Left lung (tissue), 10 donors: ENCODE results near the gene TTC33. TPM values are rescaled to one million over a fixed set of nuclear protein-coding genes. Genes with fewer than 3 reads are reported as not detected.

Experiments used
- ATAC-seq: fragments of 200-7000 bp; cut with Tn5 transposase; one replicate; pipeline ENCODE4 v1.9.1; 2020; ENCODE audit warnings: moderate library complexity
- DNase-seq, 4 donors: peaks; one replicate each; pipeline ENCODE4 v3.0.0-alpha.2; 2013 to 2020
- H3K27ac ChIP-seq, 2 donors: fragments of 200-600 bp; sonication (generic) in 1 of 2; one replicate each; pipeline versions ENCODE4 v1.5.0 to v1.8.0; 2020 to 2021
- H3K27me3 ChIP-seq, 2 donors: fragments of 200-600 bp; sonication (generic) in 1 of 2; one replicate each; pipeline versions ENCODE4 v1.5.0 to v1.8.0; 2020 to 2021
- H3K36me3 ChIP-seq, 2 donors: fragments of 200-600 bp; sonication (generic) in 1 of 2; one replicate each; pipeline versions ENCODE4 v1.5.0 to v1.8.0; 2020 to 2021
- H3K4me1 ChIP-seq, 2 donors: fragments of 200-600 bp; one replicate each; pipeline ENCODE4 v1.8.0; 2021
- H3K4me3 ChIP-seq, 2 donors: fragments of 200-600 bp; sonication (generic) in 1 of 2; one replicate each; pipeline versions ENCODE4 v1.5.0 to v1.8.0; 2020 to 2021; ENCODE audit warnings: mild to moderate bottlenecking in 1 of 2
- H3K9me3 ChIP-seq, 2 donors: fragments of 200-600 bp; sonication (generic) in 1 of 2; one replicate each; pipeline versions ENCODE4 v1.5.0 to v1.8.0; 2020 to 2021
- intact Hi-C, 2 donors: fragments of 100-400 bp; cut with DNase I; formaldehyde crosslinking; loops; one replicate each; pipeline versions ENCODE4 v1.11.2 to v1.14.2; 2022
- polyA plus RNA-seq, 6 donors: library from polyadenylated mRNA; unstranded; fragments of 120-200 nt; gene quantifications; one replicate each; pipeline ENCODE4 v1.2.1, GENCODE V29; 2013; ENCODE audit not compliant: insufficient read length in 6 of 6
- total RNA-seq, 2 donors: library from RNA; stranded (reverse); fragmentation: NEBNext Ultra II Directional; extraction: Animal tissue kit (Norgen Biotek cat#: 25700); gene quantifications; one replicate each; pipeline ENCODE4 v1.2.1, GENCODE V29; 2021
- TF ChIP-seq, protein P1 (sequence below), 2 donors: fragments of 200-600 bp; sonication (generic) in 1 of 2; IDR thresholded peaks; one replicate each; pipeline versions ENCODE4 v1.5.0 to v1.8.0; 2021; ENCODE audit warnings: antibody characterized with exemption in 2 of 2
- donor health status: DM: no; HTN: yes; CAD: no.
- donor health status: DM: no; HTN: no; CAD: no.

Gene TTC33
- total and polyA plus RNA-seq, 8 donors = 11.1 to 41.0 (median 33.0) TPM

DNA sequence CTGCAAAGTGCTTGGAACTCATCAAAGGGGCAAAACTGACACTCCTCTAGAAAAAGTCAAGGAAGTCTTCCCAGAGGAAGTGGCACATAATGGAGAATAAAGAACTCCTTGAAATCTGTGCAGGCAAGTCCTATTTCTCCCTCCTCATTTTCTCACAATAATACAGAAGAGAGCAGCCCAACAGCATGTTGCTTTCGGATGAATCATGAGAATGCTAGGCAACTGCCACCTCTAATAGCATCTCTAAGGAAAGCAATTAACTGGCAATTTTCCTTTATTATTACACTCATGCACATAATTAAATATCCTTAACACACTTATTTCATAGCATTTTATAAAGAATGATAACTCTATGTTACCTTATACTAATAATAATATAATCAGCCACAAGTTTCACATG lies 198.3 kb downstream of the TTC33 start:
- Histone ChIP-seq H3K4me1 (no peaks in the 10 kb centered on the region), H3K27ac (no peak overlapping the region), H3K27me3 (no peaks in the 10 kb centered on the region), H3K36me3 (no peaks in the 10 kb centered on the region), H3K4me3 (no peak overlapping the region), H3K9me3 (peaks cover 0 to 3% of the 10 kb centered on the region in 2 donors)
- no peak for ATAC-seq
- TF ChIP-seq, protein P1, sequence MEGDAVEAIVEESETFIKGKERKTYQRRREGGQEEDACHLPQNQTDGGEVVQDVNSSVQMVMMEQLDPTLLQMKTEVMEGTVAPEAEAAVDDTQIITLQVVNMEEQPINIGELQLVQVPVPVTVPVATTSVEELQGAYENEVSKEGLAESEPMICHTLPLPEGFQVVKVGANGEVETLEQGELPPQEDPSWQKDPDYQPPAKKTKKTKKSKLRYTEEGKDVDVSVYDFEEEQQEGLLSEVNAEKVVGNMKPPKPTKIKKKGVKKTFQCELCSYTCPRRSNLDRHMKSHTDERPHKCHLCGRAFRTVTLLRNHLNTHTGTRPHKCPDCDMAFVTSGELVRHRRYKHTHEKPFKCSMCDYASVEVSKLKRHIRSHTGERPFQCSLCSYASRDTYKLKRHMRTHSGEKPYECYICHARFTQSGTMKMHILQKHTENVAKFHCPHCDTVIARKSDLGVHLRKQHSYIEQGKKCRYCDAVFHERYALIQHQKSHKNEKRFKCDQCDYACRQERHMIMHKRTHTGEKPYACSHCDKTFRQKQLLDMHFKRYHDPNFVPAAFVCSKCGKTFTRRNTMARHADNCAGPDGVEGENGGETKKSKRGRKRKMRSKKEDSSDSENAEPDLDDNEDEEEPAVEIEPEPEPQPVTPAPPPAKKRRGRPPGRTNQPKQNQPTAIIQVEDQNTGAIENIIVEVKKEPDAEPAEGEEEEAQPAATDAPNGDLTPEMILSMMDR (IDR thresholded peaks at IDR 0.05) = no peak
- DNase-seq = no peak
- intact Hi-C loops = no loop called here

DNA sequence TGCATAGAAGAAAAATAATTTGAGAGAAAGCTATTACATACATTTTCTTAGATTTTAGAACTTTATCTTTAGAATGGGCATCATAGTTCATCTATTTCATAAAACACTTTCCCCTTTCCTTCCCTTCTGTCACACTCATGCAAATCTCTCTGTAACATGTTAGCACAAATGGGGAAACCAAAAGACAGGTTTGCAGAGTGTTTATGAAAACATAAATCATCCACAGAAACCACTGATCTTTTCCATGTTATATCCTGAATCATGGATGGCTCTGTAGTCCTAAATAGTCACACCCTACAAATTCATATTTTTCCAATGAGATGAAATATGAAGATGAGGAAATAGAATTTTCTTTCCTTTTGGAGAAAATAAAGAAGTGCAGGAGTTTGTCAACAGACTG lies 198.9 kb downstream of the TTC33 start:
- no peaks in the 10 kb centered on the region for H3K27me3 ChIP-seq
- TF ChIP-seq, protein P1 (IDR thresholded peaks at IDR 0.05) = no peak
- intact Hi-C loops = no loop called here
- no peak for ATAC-seq
- H3K36me3 ChIP-seq = no peaks in the 10 kb centered on the region
- peaks cover 0 to 3% of the 10 kb centered on the region in 2 donors for H3K9me3 ChIP-seq
- H3K27ac ChIP-seq = no peak overlapping the region
- no peak overlapping the region for H3K4me3 ChIP-seq
- peaks cover 3 to 4% of the 10 kb centered on the region in 2 donors for H3K4me1 ChIP-seq
- DNase-seq = no peak

DNA sequence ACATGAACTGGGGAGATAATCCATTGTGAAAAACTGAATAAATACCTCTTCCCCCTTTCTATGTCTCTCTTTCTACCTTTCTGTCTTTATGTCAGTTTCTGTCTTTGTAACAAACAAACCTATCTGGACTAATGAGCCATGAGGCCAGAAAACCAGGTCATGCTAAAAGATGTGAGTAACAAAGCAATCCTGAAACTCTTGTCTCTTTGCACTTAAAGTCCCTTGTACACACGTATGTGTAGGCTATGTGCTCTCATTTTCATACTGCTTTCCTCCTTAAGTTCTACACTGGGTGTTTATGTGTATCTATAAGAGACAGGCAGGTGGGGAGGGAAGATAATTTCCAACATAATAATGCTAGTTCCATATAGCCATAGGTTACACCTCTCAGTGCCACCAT lies 199.9 kb downstream of the TTC33 start:
- DNase-seq = no peak
- intact Hi-C loops = no loop called here
- ATAC-seq = no peak

DNA sequence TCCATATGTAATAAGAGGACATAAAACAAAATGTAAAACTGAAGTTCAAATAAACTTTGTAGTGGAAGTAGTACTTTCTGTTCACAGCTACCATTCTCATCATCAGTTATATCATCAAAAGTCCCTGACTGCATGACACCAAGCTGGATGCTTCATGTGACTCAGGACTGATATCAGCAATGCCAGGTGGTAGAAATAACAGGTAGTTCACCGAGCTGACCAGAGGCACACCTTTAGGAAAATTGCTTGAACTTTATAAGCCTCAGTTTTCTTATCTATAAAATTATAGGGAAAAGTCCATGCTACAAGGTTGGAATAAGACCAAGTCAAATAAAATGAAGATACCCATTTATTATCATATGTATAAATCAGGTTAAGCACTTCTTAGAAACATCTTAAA lies 200.9 kb downstream of the TTC33 start:
- intact Hi-C loops = no loop called here
- Histone ChIP-seq H3K4me1 (peaks cover 4 to 10% of the 10 kb centered on the region in 2 donors), H3K9me3 (no peaks in the 10 kb centered on the region), H3K4me3 (no peak overlapping the region), H3K27ac (no peak overlapping the region), H3K36me3 (no peaks in the 10 kb centered on the region), H3K27me3 (no peaks in the 10 kb centered on the region)
- ATAC-seq (no peak), DNase-seq (no peak)
- TF ChIP-seq, protein P1 (IDR thresholded peaks at IDR 0.05) = no peak

More for the DNA sequence above, 199.9 kb downstream of the TTC33 start:
- Histone ChIP-seq H3K27ac (no peak overlapping the region), H3K36me3 (no peaks in the 10 kb centered on the region), H3K9me3 (no peaks in the 10 kb centered on the region), H3K27me3 (no peaks in the 10 kb centered on the region), H3K4me3 (no peak overlapping the region), H3K4me1 (peaks cover 4 to 10% of the 10 kb centered on the region in 2 donors)
- TF ChIP-seq, protein P1 (IDR thresholded peaks at IDR 0.05) = no peak

DNA sequence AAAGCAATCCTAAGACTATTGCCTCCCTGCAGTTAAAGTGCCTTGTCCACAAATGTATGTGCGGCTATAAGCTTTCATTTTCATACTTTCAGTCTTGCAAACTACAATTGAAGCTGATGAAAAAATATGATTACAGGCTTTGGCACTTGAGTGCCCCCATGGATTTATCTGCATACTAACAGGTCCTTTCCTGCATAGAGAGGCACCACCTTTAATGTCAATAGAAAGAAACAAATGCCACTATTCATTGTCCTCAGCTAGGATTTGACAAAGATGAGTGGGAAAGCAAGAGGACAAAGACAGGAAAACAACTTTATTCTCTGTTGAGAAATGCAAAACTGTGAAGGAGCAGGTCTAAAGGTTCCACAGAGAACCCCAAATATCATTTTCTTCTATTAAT lies 201.7 kb downstream of the TTC33 start:
- H3K36me3 ChIP-seq = no peaks in the 10 kb centered on the region
- no peak for ATAC-seq
- H3K4me1 ChIP-seq = peaks cover 4 to 10% of the 10 kb centered on the region in 2 donors
- no peak for DNase-seq
- no peaks in the 10 kb centered on the region for H3K27me3 ChIP-seq
- H3K4me3 ChIP-seq = no peak overlapping the region
- intact Hi-C loops = no loop called here
- no peak overlapping the region for H3K27ac ChIP-seq
- H3K9me3 ChIP-seq = no peaks in the 10 kb centered on the region
- TF ChIP-seq, protein P1 (IDR thresholded peaks at IDR 0.05) = no peak
